ENCODE results near the gene IPPK. TPM values are rescaled to one million over a fixed set of nuclear protein-coding genes. Genes with fewer than 3 reads are reported as not detected.

Gene IPPK
- total RNA-seq, 1 experiment from 2014 or later = 15.4 TPM

DNA sequence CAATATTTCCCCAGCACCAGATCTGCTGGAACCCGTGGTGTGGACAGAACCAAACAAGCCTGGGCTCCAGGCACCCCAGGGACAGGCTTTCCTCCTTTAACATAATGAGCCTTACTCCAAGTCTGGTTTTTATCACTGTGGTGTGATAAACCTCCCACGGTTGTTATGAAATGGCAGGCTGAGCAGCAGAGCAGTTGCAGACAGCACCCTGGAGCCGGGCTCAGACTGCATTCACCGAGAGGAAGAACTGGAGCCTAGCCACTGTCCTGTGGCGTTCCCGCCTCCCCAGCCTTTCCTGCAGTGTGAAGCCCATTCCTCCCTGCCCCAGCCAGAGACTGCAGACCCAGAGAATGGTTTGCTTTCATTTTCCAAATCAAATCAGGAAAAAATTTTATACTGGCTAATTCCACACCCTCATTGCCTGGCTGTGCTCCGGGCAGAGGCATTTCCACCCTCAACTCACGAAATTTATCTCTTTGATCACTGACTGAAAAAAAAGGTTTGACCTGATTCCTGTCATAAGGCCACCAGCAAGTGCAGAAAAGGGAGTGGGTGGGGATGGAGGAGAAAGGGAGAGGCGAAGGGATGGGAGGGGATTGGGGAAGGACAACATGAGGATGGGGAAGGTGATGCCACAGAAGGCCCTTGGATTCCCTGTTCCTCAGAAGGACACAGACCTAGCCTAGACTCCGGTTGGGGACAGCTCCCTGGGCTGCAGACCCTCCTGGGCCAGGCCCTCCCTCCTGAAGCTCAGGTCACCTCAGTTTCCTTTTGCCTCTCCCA, 18.9 kb downstream of the IPPK start:
- H3K9ac ChIP-seq (ENCODE audit: low read length) = no peak overlapping the region
- no TSS peak for BruUV-seq (replicated peaks)
- H2AFZ ChIP-seq (ENCODE audit: low read depth, low read length, poor library complexity, severe bottlenecking) = no peak overlapping the region
- no peak overlapping the region for H3K27ac ChIP-seq (ENCODE audit: low read depth, low read length)
- ATAC-seq (no peak), DNase-seq (ENCODE audit: low read depth, low spot score) (no peak)
- ChIA-PET CTCF (no interaction called here), RAD21 (ENCODE audit: low non-redundant PET in 1 of 2, low total read pairs in 2 of 2, uncharacterized antibody in 2 of 2, unreplicated experiment in 2 of 2) (no interaction called here), POLR2A (no interaction called here)
- H3K9me2 ChIP-seq (ENCODE audit: insufficient read depth) = no peaks in the 10 kb centered on the region
- peaks cover 19% of the 10 kb centered on the region for H3K79me2 ChIP-seq (ENCODE audit: insufficient read depth, low read length)
- intact Hi-C loops (cut with micrococcal nuclease) = no loop called here
- TF ChIP-seq, protein P1, sequence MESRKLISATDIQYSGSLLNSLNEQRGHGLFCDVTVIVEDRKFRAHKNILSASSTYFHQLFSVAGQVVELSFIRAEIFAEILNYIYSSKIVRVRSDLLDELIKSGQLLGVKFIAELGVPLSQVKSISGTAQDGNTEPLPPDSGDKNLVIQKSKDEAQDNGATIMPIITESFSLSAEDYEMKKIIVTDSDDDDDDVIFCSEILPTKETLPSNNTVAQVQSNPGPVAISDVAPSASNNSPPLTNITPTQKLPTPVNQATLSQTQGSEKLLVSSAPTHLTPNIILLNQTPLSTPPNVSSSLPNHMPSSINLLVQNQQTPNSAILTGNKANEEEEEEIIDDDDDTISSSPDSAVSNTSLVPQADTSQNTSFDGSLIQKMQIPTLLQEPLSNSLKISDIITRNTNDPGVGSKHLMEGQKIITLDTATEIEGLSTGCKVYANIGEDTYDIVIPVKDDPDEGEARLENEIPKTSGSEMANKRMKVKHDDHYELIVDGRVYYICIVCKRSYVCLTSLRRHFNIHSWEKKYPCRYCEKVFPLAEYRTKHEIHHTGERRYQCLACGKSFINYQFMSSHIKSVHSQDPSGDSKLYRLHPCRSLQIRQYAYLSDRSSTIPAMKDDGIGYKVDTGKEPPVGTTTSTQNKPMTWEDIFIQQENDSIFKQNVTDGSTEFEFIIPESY (IDR thresholded peaks at IDR 0.05; ENCODE audit: extremely low read depth, insufficient replicate concordance, low read length) = no peak
- TF ChIP-seq, protein P2, sequence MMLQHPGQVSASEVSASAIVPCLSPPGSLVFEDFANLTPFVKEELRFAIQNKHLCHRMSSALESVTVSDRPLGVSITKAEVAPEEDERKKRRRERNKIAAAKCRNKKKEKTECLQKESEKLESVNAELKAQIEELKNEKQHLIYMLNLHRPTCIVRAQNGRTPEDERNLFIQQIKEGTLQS (IDR thresholded peaks at IDR 0.05) = no peak
- no peak for TF ChIP-seq JUND (IDR thresholded peaks at IDR 0.05)
- H3K4me1 ChIP-seq (ENCODE audit: control insufficient read depth in 1 of 2, insufficient read depth in 2 of 2, low read length in 2 of 2) = no peaks in the 10 kb centered on the region
- no peaks in the 10 kb centered on the region for H3K9me3 ChIP-seq (ENCODE audit: control insufficient read depth in 1 of 2, insufficient read depth in 1 of 2, low read depth in 1 of 2, low read length in 2 of 2)
- H3K4me2 ChIP-seq (ENCODE audit: low read length) = no peak overlapping the region
- H4K20me1 ChIP-seq (ENCODE audit: insufficient read depth) = no peaks in the 10 kb centered on the region
- H3K36me3 ChIP-seq (ENCODE audit: control insufficient read depth in 1 of 2, insufficient read depth in 2 of 2, low read length in 2 of 2) = peaks cover 7 to 23% of the 10 kb centered on the region in 2 experiments; a peak in 3 of 4 replicates
- H3K27me3 ChIP-seq (ENCODE audit: insufficient read depth, low read length) = no peaks in the 10 kb centered on the region
- H3K4me3 ChIP-seq (replicated peaks in 1 of 2; ENCODE audit: low read depth in 1 of 2, low read length in 2 of 2) = no peak overlapping the region

DNA sequence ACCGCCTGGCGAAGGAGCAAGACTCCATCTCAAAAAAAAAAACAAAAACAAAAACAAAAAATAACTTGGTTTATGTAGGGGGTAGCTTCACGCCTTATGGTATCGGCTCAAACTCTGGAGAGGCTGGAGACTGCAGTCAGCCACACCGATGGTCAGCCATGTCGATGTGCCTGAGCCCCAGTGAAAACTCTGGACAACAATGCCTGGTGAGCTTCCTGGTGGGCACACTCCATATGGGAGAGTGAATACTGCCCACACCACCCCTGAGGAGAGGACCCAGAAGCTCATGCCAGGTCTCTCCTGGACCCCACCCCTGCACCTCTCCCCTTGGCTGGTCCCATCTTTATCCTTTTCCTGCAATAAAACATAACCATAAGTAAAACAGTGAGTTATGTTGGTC, 19.6 kb downstream of the IPPK start:
- no peak overlapping the region for H2AFZ ChIP-seq (ENCODE audit: low read depth, low read length, poor library complexity, severe bottlenecking)
- H4K20me1 ChIP-seq (ENCODE audit: insufficient read depth) = no peaks in the 10 kb centered on the region
- ATAC-seq (no peak), DNase-seq (ENCODE audit: low read depth, low spot score) (no peak)
- POLR2A ChIA-PET = no interaction called here
- no peaks in the 10 kb centered on the region for H3K27me3 ChIP-seq (ENCODE audit: insufficient read depth, low read length)
- no peaks in the 10 kb centered on the region for H3K9me2 ChIP-seq (ENCODE audit: insufficient read depth)
- H3K4me2 ChIP-seq (ENCODE audit: low read length) = no peak overlapping the region
- RAD21 ChIA-PET (ENCODE audit: low non-redundant PET in 1 of 2, low total read pairs in 2 of 2, uncharacterized antibody in 2 of 2, unreplicated experiment in 2 of 2) = no interaction called here
- H3K4me3 ChIP-seq (replicated peaks in 1 of 2; ENCODE audit: low read depth in 1 of 2, low read length in 2 of 2) = no peak overlapping the region
- H3K36me3 ChIP-seq (ENCODE audit: control insufficient read depth in 1 of 2, insufficient read depth in 2 of 2, low read length in 2 of 2) = peaks cover 7 to 23% of the 10 kb centered on the region in 2 experiments; a peak in 3 of 4 replicates
- intact Hi-C loops (cut with micrococcal nuclease) = no loop called here
- H3K4me1 ChIP-seq (ENCODE audit: control insufficient read depth in 1 of 2, insufficient read depth in 2 of 2, low read length in 2 of 2) = no peaks in the 10 kb centered on the region
- no peaks in the 10 kb centered on the region for H3K9me3 ChIP-seq (ENCODE audit: control insufficient read depth in 1 of 2, insufficient read depth in 1 of 2, low read depth in 1 of 2, low read length in 2 of 2)
- CTCF ChIA-PET = no interaction called here
- no peak overlapping the region for H3K9ac ChIP-seq (ENCODE audit: low read length)
- no peak overlapping the region for H3K27ac ChIP-seq (ENCODE audit: low read depth, low read length)
- no TSS peak for BruUV-seq (replicated peaks)
- H3K79me2 ChIP-seq (ENCODE audit: insufficient read depth, low read length) = peaks cover 21% of the 10 kb centered on the region
- no peak for TF ChIP-seq FOSL1 (IDR thresholded peaks at IDR 0.05; ENCODE audit: low read depth)
- TF ChIP-seq SIN3A (IDR thresholded peaks at IDR 0.05; ENCODE audit: low read depth) = no peak
- TF ChIP-seq ZFX (IDR thresholded peaks at IDR 0.05) = no peak
- TF ChIP-seq CBX3 (IDR thresholded peaks at IDR 0.05; ENCODE audit: low read depth) = no peak
- TF ChIP-seq, protein P3, sequence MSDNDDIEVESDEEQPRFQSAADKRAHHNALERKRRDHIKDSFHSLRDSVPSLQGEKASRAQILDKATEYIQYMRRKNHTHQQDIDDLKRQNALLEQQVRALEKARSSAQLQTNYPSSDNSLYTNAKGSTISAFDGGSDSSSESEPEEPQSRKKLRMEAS (IDR thresholded peaks at IDR 0.05) = no peak
- TF ChIP-seq POLR2AphosphoS5 (IDR thresholded peaks at IDR 0.05; ENCODE audit: low read depth, low read length) = no peak
- no peak for TF ChIP-seq SP1 (IDR thresholded peaks at IDR 0.05; ENCODE audit: low read depth)
- TF ChIP-seq, protein P1 (IDR thresholded peaks at IDR 0.05; ENCODE audit: extremely low read depth, insufficient replicate concordance, low read length) = no peak
- TF ChIP-seq, protein P4, sequence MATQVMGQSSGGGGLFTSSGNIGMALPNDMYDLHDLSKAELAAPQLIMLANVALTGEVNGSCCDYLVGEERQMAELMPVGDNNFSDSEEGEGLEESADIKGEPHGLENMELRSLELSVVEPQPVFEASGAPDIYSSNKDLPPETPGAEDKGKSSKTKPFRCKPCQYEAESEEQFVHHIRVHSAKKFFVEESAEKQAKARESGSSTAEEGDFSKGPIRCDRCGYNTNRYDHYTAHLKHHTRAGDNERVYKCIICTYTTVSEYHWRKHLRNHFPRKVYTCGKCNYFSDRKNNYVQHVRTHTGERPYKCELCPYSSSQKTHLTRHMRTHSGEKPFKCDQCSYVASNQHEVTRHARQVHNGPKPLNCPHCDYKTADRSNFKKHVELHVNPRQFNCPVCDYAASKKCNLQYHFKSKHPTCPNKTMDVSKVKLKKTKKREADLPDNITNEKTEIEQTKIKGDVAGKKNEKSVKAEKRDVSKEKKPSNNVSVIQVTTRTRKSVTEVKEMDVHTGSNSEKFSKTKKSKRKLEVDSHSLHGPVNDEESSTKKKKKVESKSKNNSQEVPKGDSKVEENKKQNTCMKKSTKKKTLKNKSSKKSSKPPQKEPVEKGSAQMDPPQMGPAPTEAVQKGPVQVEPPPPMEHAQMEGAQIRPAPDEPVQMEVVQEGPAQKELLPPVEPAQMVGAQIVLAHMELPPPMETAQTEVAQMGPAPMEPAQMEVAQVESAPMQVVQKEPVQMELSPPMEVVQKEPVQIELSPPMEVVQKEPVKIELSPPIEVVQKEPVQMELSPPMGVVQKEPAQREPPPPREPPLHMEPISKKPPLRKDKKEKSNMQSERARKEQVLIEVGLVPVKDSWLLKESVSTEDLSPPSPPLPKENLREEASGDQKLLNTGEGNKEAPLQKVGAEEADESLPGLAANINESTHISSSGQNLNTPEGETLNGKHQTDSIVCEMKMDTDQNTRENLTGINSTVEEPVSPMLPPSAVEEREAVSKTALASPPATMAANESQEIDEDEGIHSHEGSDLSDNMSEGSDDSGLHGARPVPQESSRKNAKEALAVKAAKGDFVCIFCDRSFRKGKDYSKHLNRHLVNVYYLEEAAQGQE (IDR thresholded peaks at IDR 0.05; ENCODE audit: low read depth) = no peak

All from HCT116 (cell line).